Muscle of leg (tissue), 11 donors: Measurements from ENCODE around the gene ZNF467. TPM values are rescaled to one million over a fixed set of nuclear protein-coding genes. Genes with fewer than 3 reads are reported as not detected.

ENCODE experiments used
- DNase-seq: peaks from one replicate; pipeline ENCODE4 v3.0.0; 2013
- H3K27ac ChIP-seq: one replicate; pipeline ENCODE4 v1.5.1; 2013; ENCODE audit warnings: mild to moderate bottlenecking, low read length, control low read depth
- H3K27me3 ChIP-seq: one replicate; pipeline ENCODE4 v1.6.1; 2013; ENCODE audit warnings: low read length; ENCODE audit not compliant: control insufficient read depth, insufficient read depth
- H3K36me3 ChIP-seq: one replicate; pipeline ENCODE4 v1.6.1; 2013; ENCODE audit warnings: low read length; ENCODE audit not compliant: control insufficient read depth, insufficient read depth
- H3K4me1 ChIP-seq: one replicate; pipeline ENCODE4 v1.6.1; 2013; ENCODE audit warnings: low read length; ENCODE audit not compliant: control insufficient read depth, insufficient read depth
- H3K4me3 ChIP-seq: one replicate; pipeline ENCODE4 v1.5.1; 2013; ENCODE audit warnings: low read length, control low read depth
- H3K9me3 ChIP-seq: replicated peaks from 2 replicates; pipeline ENCODE4 v1.6.1; 2013; ENCODE audit warnings: low read depth, low read length; ENCODE audit not compliant: control insufficient read depth
- WGBS: methylation state at CpG from one replicate; pipeline ENCODE4 v1.1.5; 2013; ENCODE audit warnings: missing lambda C conversion rate; ENCODE audit not compliant: insufficient coverage; 5-methylcytosine and 5-hydroxymethylcytosine counted together
- polyA plus RNA-seq, 8 donors: library from polyadenylated mRNA; unstranded; fragments of 120-200 nt; gene quantifications; one replicate each; pipeline versions ENCODE4 v1.2.1 to v1.2.3, GENCODE V29; 2013; ENCODE audit warnings: inconsistent platforms in 1 of 8, low replicate concordance in 1 of 8; ENCODE audit not compliant: insufficient read length in 8 of 8, insufficient read depth in 1 of 8
- total RNA-seq: library from RNA; stranded (reverse); fragments of 120-200 nt; gene quantifications from one replicate; pipeline ENCODE4 v1.2.4, GENCODE V29; 2013

Gene ZNF467
- total and polyA plus RNA-seq, 9 donors, result 3.0 to 14.3 (median 6.9) TPM

DNA sequence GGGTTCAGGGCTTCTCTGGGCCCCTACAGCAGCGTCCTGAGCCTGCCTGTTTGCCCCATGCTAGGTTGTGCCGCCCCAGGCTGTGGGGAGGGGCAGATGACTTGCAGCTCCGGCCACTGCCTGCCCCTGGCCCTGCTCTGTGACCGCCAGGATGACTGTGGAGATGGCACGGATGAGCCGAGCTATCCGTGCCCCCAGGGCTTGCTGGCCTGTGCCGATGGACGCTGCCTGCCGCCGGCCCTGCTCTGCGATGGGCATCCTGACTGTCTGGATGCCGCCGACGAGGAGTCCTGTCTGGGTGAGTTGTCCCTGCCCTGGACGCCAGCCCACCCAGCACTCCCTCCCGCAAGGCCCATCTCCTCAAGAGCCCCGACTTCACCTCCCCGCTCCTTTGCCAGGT, 15.7 kb upstream of the ZNF467 start:
- Histone ChIP-seq H3K4me1 (peaks cover 4% of the 10 kb centered on the region), H3K27me3 (peaks cover 54% of the 10 kb centered on the region), H3K27ac (no peak overlapping the region), H3K9me3 (no peaks in the 10 kb centered on the region), H3K4me3 (no peak overlapping the region), H3K36me3 (no peaks in the 10 kb centered on the region)
- DNase-seq, result no peak
- WGBS, result 91% methylated on average over 15 of the region's 19 CpGs

DNA sequence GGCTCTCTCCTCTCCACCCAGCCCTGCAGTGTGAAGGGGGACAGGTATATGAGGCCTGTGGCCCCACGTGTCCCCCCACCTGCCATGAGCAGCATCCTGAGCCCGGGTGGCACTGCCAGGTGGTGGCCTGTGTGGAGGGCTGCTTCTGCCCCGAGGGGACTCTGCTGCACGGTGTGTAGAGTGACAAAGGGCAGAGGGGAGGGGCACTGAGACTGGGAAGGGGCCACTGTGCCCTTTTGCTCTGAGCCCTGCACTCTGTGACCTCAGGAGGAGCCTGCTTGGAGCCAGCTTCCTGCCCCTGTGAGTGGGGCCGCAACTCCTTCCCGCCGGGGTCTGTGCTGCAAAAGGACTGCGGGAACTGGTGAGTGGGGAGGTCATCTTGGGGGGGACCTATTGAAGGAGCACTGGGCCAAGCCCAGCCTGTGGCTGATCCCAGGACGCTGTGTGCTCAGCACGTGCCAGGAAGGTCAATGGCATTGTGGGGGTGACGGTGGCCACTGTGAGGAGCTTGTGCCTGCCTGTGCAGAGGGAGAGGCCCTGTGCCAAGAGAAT, 15.0 kb upstream of the ZNF467 start:
- peaks cover 57% of the 10 kb centered on the region for H3K27me3 ChIP-seq
- no peak overlapping the region for H3K4me3 ChIP-seq
- DNase-seq, result no peak
- no peaks in the 10 kb centered on the region for H3K36me3 ChIP-seq
- no peak overlapping the region for H3K27ac ChIP-seq
- peaks cover 8% of the 10 kb centered on the region for H3K4me1 ChIP-seq
- no peaks in the 10 kb centered on the region for H3K9me3 ChIP-seq
- 52% methylated on average over 10 of the region's 11 CpGs for WGBS

- Histone ChIP-seq H3K9me3 (no peaks in the 10 kb centered on the region), H3K4me1 (peaks cover 14% of the 10 kb centered on the region), H3K27me3 (peaks cover 57% of the 10 kb centered on the region), H3K36me3 (no peaks in the 10 kb centered on the region), H3K4me3 (no peak overlapping the region), H3K27ac (no peak overlapping the region)
- no peak for DNase-seq
- 59% methylated on average over 30 of the region's 35 CpGs for WGBS
Measured at GRCh38 chr7:149787428-149788299, 14.3 kb upstream of the ZNF467 start.

DNA sequence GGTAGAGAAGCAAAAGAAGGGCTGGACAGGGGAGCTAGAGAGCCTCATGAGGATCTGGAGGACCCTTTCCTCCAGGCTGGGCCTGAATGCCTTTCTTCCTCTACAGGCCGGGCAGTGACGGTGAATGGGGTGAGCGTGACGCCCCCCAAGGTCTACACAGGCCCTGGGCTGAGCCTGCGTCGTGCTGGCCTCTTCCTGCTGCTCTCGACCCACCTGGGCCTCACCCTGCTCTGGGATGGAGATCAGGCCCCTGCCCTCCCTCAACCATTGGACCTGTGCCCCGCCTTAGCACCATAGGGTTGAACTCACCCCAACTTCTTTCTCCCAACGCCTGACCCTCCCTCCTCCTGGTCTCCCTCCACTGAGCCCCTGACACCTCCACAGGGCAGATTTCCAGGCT, 12.6 kb upstream of the ZNF467 start:
- Histone ChIP-seq H3K27ac (no peak overlapping the region), H3K36me3 (no peaks in the 10 kb centered on the region), H3K4me1 (peaks cover 14% of the 10 kb centered on the region), H3K4me3 (no peak overlapping the region), H3K27me3 (peaks cover 54% of the 10 kb centered on the region), H3K9me3 (no peaks in the 10 kb centered on the region)
- DNase-seq, result no peak
- 78% methylated on average over 8 of the region's 9 CpGs for WGBS

DNA sequence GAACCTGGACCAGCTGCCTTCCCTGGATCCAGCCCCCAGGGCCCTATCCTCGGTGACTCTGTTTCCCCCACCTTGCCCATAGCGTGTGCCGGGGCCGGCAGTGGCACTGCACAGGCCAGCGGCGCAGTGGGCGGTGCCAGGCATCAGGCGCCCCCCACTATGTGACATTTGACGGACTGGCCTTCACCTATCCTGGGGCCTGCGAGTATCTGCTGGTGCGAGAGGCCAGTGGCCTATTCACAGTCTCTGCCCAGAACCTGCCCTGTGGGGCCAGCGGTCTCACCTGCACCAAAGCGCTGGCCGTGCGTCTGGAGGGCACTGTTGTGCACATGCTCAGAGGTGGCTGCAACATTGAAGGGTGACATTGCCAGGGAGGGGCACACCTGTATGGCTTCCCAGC, 12.0 kb upstream of the ZNF467 start:
- Histone ChIP-seq H3K36me3 (no peaks in the 10 kb centered on the region), H3K4me3 (no peak overlapping the region), H3K9me3 (no peaks in the 10 kb centered on the region), H3K27ac (no peak overlapping the region), H3K4me1 (peaks cover 14% of the 10 kb centered on the region), H3K27me3 (peaks cover 48% of the 10 kb centered on the region)
- WGBS, result 89% methylated on average over 15 of the region's 15 CpGs
- no peak for DNase-seq

- peaks cover 10% of the 10 kb centered on the region for H3K4me1 ChIP-seq
- H3K27ac ChIP-seq, result no peak overlapping the region
- no peak overlapping the region for H3K4me3 ChIP-seq
- DNase-seq, result no peak
- H3K9me3 ChIP-seq, result no peaks in the 10 kb centered on the region
- 78% methylated on average over 1 of the region's 5 CpGs for WGBS
- H3K36me3 ChIP-seq, result no peaks in the 10 kb centered on the region
- peaks cover 39% of the 10 kb centered on the region for H3K27me3 ChIP-seq
Measured at GRCh38 chr7:149784251-149784608, 10.8 kb upstream of the ZNF467 start.

GRCh38 chr7:149783386-149784250, 10.2 kb upstream of the ZNF467 start:
- H3K27ac ChIP-seq, result no peak overlapping the region
- WGBS, result 62% methylated on average over 17 of the region's 22 CpGs
- DNase-seq, result no peak
- no peaks in the 10 kb centered on the region for H3K36me3 ChIP-seq
- no peak overlapping the region for H3K4me3 ChIP-seq
- no peaks in the 10 kb centered on the region for H3K9me3 ChIP-seq
- peaks cover 10% of the 10 kb centered on the region for H3K4me1 ChIP-seq
- H3K27me3 ChIP-seq, result peaks cover 34% of the 10 kb centered on the region

DNA sequence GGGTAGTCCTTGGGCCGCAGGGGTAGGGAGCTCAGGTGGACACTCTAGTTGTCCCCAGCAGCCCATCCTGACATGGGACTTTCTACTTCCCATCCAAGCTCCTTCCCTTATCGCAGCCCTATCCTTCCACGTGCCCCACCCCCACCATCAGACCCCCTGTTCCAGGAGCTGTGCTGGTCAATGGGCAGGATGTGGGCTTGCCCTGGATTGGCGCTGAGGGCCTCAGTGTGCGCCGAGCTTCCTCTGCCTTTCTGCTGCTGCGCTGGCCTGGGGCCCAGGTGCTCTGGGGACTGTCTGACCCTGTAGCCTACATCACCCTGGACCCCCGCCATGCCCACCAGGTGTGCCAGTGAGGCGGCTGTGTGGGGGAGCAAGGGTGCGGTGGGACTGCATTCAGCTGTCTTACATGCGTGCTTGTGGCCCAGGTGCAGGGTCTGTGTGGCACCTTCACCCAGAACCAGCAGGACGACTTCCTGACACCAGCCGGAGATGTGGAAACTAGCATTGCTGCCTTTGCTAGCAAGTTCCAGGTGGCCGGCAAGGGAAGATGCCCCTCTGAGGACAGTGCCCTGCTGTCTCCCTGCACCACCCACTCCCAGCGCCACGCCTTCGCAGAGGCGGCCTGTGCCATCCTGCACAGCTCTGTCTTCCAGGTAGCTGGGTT, 9.4 kb upstream of the ZNF467 start:
- Histone ChIP-seq H3K4me1 (peaks cover 10% of the 10 kb centered on the region), H3K36me3 (no peaks in the 10 kb centered on the region), H3K27me3 (peaks cover 29% of the 10 kb centered on the region), H3K4me3 (no peak overlapping the region), H3K27ac (no peak overlapping the region), H3K9me3 (no peaks in the 10 kb centered on the region)
- no peak for DNase-seq
- WGBS, result 78% methylated on average over 13 of the region's 18 CpGs

DNA sequence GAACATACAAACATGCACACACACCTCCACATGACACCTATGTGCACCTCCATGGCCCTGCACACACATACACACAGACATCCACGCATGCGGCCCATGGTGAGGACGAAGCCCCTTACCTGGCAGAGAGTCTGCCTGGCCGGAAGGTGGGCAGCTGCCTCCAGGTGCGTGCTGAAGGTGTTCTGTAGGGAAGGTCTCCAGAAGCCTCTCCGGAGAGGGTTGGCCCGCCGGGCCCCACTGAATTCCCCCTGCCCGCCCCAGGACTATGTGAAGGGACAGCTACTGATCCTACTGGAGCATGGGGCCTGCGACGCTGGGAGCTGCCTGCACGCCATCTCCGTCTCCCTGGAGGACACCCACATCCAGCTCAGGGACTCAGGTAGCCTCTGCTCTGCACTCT, 8.5 kb upstream of the ZNF467 start:
- WGBS, result 88% methylated on average over 10 of the region's 13 CpGs

More for the DNA sequence above, 8.5 kb upstream of the ZNF467 start:
- DNase-seq, result no peak
- no peak overlapping the region for H3K27ac ChIP-seq
- no peaks in the 10 kb centered on the region for H3K36me3 ChIP-seq
- peaks cover 23% of the 10 kb centered on the region for H3K27me3 ChIP-seq
- no peak overlapping the region for H3K4me3 ChIP-seq
- peaks cover 12% of the 10 kb centered on the region for H3K4me1 ChIP-seq
- no peaks in the 10 kb centered on the region for H3K9me3 ChIP-seq
